GM18861 (cell line): ENCODE data around the gene SPOCK1.

Source experiments
- ATAC-seq: cut with Tn5 transposase; IDR thresholded peaks from one replicate; pipeline ENCODE4 v1.9.1; 2021; ENCODE audit not compliant: unreplicated experiment

SPOCK1 gene

GRCh38 chr5:137366526-137366925 is 132.6 kb downstream of the SPOCK1 start:
- ATAC-seq, result no peak

- no peak for ATAC-seq
Measured at GRCh38 chr5:137365126-137365865, 133.8 kb downstream of the SPOCK1 start.

DNA sequence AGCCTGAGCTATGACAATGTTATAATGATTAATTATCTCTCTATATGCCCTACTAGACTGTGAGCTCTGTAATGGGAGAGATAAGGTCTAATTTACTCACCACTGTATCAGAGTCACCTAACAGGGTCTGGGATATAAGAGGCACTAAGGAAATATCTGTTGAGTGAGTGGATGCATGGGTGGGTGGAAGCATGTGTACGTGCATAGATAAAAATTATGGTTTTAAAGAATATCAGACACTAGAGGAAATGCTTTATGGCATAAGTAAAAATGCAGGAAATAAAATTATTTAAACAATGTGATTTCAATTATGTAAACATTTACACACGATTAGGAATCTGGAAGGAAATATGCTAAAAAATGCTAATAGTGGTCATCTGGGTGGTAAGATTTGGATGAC is 137.8 kb downstream of the SPOCK1 start:
- no peak for ATAC-seq

DNA sequence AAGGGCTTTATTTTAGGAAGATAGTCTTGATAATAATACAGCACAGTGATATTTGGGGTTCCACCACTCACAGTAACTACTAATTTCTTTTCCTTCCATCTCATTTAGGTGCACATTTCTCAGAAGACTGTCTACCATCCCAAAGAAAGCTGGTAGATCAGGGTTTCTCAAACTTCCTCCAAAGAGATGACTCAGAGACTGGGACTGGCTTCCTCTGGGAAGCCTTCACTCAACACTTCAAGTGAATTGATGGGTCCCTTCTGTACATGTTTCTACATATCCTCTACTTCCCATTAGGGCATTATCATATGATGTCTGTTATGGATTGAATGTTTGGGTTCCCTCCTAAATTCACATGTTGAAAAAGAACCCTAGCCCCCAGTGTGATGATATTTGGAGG is 138.5 kb downstream of the SPOCK1 start:
- no peak for ATAC-seq

DNA sequence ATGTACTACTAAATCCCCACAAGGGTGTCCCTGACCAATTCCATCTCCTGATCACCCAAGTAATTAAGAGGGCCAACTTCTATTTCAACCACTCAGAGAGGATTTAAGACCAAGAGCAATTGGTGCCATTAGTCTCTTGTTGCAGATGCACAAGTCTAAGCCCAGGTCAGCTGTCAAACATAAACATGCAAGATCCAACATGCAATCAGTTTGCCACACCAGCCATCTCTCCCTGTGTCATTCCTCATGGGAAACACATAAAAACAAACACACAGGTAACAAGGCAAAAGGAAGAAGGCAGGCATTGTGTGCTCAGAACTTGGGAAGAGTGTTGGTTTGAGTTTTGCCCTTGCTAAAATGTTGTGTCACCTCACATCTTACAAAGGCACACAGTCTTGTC is 139.2 kb downstream of the SPOCK1 start:
- ATAC-seq, result no peak

DNA sequence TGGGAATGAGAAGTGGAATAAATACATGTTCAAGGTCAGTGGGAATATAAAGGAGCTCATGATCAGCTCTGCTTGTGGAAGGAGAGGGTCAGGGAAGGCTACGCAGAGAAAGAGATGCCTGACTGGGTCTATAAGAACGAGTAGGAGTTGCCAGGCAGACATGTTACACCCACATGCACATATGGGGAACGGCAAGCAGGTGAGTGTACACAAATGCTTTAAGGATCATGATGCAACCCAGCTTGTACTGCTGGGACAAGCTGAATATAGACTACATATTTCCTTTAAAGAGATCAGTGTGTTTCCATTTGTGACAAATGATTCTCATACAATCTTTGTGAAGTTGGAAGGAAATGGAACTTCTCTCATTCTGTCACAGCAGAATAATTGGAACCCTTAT is 141.7 kb downstream of the SPOCK1 start:
- ATAC-seq, result no peak

- ATAC-seq, result no peak
Measured at GRCh38 chr5:137356127-137356526, 143.0 kb downstream of the SPOCK1 start.

- ATAC-seq, result no peak
Measured at GRCh38 chr5:137355708-137356107, 143.4 kb downstream of the SPOCK1 start.

- no peak for ATAC-seq
Measured at GRCh38 chr5:137352095-137352494, 147.0 kb downstream of the SPOCK1 start.

DNA sequence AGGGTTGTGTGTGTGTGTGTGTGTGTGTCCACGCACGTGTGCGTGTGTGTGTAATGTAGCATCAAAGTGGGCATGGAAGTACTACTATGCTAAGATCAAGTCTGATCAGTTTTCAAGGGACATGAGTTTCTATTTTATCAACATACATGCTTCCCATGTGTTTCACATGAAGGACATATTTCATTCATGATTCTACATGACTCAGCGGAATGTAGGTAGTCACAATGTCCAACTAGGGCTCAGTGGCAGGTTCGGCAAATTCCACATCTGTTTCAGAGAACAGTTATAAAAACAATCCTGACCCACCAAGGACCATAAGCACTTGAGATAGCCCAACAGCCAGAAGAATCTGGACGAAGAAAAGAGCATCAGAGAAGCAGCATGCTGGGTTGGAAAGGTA is 148.3 kb downstream of the SPOCK1 start:
- ATAC-seq, result no peak

DNA sequence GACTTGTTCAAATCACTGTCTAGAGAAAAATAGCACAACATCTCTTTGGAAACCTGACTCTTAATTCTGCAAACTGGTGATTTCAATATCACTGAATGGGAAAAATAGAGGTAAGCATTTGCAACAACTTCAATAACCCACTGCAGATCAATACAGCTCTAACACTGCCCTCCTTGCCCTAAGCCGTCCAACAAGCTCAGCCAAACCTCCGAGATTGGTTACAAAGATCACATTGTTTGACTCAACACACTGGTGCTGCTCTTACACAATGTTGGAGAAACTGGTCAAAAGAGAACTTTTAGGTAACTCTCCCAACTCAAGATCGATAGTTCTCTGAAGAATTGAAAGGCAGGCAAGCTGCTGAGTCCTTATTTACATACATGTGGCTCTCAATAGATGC is 150.4 kb downstream of the SPOCK1 start:
- no peak for ATAC-seq

GRCh38 chr5:137347865-137348264 is 151.3 kb downstream of the SPOCK1 start:
- no peak for ATAC-seq

- no peak for ATAC-seq
Measured at GRCh38 chr5:137346281-137346680, 152.8 kb downstream of the SPOCK1 start.

GRCh38 chr5:137345396-137345795 is 153.7 kb downstream of the SPOCK1 start:
- ATAC-seq, result no peak

- ATAC-seq, result no peak
Measured at GRCh38 chr5:137344723-137345322, 154.3 kb downstream of the SPOCK1 start.

- ATAC-seq, result no peak
Measured at GRCh38 chr5:137344021-137344420, 155.1 kb downstream of the SPOCK1 start.

DNA sequence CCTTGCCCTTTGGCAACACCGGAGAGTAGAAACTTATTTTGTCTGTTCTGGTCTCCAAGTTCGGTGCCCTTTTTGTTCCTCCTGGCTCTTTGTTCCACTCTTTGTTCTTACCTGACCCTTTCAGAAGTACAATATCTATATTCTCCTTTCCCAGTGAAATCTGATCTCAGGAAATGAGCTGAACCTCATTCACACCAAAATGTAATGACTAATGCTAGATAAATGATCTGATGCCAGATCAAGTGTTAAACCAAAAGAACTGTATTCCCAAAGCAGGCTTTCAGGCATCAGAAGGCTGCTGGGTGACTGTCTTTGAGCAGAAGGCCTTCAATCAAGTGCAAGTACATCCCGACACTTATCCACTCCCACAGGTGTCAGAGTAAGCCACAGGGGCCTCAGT is 156.4 kb downstream of the SPOCK1 start:
- no peak for ATAC-seq

DNA sequence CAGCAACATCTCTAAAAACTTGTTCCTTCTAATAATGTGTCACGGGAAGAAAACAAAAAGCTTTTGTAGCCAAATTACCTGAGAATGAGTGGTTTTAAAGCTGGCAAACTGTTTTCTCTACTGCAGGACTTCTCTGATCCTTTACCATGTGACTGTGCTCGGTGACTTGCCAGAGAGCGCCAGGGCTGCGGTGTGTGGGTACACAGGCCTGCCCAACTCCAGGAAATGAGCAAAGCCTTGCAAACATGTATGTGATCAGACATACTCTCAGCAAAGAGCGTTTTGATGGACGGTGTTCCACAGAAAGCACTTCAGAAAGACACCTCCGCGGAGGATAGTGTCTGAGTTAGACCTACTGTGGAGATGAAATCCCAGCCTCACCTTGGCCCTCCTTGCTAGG is 157.3 kb downstream of the SPOCK1 start:
- ATAC-seq, result no peak

DNA sequence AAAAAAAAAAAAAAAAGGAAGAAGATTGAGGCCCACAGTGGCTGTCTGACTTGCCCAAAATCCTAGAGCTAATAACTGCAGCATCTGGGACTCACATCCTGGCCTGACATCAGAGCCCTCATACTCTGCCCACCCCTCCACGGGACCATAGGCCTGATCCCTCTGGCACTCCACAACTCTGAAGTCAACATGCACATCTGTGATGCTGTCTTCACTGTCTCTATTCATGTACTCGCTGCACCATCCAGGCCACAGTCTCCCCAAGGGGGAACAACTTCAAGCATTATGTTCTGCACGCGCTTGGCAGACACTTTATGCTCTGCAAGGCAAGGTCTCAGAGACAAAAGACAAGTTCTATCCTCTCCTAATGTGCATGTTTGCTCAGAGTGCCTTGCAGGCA is 158.2 kb downstream of the SPOCK1 start:
- no peak for ATAC-seq

DNA sequence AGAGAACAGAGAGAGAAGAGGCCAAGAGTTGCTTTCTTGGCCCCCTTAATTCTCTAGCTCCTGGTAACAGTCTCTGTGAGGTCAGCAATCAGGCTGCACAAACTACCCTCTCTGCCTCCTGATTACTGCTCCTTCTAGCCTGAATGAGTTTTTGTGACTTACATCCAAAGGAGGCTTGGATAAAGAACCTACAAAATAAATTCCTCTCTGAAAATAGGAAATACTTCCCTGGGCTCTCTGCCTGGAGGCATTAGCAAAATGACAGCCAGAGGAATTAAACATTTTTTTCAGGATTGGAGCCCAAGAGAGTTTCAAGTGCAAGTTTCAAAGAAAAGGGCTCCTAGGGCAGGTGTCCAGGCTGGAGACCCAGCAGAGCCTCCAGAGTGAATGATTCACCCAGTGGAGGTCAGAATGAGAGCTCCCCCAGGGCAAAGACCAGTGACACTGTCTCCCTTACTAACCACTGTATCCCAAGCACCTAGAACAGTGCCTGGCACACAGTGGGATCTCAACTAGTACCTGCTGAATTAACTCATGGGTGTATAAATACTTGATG is 162.5 kb downstream of the SPOCK1 start:
- no peak for ATAC-seq

DNA sequence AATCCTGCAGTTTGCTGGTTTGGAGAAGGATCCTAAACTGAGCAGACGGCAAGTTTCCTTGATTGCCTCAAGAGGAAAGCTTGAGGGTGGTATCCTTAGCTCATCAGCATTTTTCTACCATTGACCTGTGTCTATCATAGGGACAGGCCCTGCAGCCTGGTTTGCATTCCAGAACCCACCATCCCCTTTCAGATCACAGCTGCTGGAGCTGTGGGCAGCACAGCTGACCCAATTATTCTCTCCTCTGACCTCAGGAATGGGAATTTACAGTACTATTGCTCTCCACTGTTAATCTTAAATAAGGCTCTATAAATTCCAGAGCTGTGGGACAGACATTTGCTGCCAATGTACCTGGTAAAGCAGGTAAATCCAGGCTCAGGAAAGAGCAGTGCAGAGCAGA is 163.0 kb downstream of the SPOCK1 start:
- ATAC-seq, result no peak

DNA sequence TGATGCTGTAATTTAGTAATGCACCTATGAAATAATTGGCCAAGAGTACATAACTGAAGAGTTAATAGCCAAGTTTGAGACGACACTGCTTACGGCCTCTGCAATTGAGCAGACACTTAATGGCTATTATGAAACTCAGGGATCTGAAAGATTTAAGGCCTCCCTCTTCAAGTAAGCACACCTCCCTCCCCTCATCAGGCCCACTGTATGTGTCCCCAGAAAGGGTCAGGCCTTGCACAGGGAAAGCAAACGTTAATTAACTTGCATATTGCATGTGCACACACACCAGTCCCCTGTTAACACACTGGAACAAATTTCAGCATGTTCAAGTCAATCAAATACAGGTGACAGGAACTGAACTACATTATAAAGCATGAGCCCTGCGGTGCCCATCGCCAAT is 163.6 kb downstream of the SPOCK1 start:
- ATAC-seq, result no peak

- ATAC-seq, result no peak
Measured at GRCh38 chr5:137333928-137334327, 165.2 kb downstream of the SPOCK1 start.
